NCI-H128 (cell line): Measurements from ENCODE around the gene SFT2D1.
"Not testable (repeated sequence)": the region's sequence is repeated elsewhere in the genome, so short reads cannot be mapped to it uniquely, and the experiment has no call there.

Source experiments
- DNase-seq: peaks from one replicate; lab custom pipeline; 2025; ENCODE audit not compliant: unreplicated experiment; lab: John Stamatoyannopoulos, UW

Gene SFT2D1

DNA sequence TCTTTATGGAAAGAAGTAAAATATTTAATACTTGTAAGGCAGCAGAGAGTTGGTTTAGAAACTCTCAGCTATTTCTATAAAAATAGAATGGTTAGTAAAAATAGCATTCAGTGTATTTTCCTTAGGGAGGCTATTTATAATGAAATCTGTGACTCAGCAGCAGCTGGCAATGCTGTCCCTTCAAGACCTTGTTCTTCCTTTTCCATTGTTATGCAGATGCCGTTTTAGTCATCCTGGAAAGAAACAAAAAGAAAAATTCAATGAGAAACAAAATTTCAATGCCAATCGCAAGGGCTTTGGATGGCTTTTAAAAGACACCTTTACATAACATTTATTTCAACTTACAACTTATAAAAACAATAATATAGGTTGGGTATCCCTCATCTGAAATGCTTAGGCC is 22.9 kb upstream of the SFT2D1 start:
- no peak for DNase-seq

DNA sequence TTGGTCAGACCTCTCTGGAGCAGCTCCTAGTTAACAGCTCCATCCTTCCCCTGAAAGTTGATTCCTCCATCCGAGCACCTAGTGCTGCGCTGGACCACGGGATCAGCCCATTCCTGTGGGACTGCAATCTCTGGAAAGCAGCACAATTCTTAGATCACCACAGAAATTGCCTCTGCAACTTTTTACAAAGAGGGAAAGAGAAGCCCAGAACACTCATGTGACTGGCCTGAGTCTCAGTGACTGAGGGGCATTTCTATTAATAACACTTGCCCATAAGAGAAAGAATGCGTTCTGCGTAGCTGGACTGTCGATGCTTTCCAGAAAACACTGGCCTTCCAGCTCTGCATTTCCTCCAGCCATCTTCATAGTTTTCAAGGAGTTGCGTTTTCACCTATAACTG is 22.1 kb upstream of the SFT2D1 start:
- DNase-seq = no peak

DNA sequence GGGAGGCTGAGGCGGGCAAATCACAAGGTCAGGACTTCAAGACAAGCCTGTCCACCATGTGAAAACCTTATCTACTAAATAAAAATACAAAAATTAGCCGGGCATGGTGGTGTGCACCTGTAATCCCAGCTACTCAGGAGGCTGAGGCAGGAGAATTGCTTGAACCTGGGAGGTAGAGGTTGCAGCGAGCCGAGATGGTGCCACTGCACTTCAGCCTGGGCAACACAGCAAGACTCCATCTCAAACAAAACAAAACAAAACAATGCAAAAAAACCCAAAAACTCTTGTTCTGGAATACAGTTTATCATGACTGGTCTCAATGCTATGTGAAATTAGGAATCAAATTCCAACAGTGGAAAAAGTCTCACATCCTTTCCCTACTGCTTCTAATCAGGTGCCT is 20.1 kb upstream of the SFT2D1 start:
- not testable (repeated sequence) for DNase-seq

GRCh38 chr6:166361077-166361429 is 18.7 kb upstream of the SFT2D1 start:
- DNase-seq = no peak

- no peak for DNase-seq
Observed at GRCh38 chr6:166360243-166361076, 18.1 kb upstream of the SFT2D1 start.

- DNase-seq = no peak
Observed at GRCh38 chr6:166355552-166355951, 13.2 kb upstream of the SFT2D1 start.

- no peak for DNase-seq
Observed at GRCh38 chr6:166354965-166355364, 12.6 kb upstream of the SFT2D1 start.

GRCh38 chr6:166354143-166354542 is 11.8 kb upstream of the SFT2D1 start:
- DNase-seq = no peak

GRCh38 chr6:166353507-166353906 is 11.2 kb upstream of the SFT2D1 start:
- no peak for DNase-seq

DNA sequence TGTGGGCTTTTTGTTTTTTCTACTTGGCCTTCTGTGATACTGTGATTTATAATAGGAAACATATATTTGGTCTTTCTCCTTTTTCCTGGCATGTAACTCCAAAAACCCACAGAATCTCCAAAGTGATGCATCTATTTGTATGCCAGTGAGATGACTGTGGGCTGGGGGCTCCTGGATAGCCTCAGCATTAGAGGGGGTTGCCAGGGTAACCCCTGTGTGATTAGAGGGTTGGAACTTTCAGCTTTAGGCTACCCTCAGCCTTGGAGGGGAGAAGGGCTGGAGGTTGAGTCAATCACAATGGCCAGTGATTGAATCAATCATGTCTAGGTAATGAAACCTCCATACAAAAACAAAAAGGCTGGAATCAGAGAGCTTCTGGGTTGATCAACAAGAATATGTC is 10.6 kb upstream of the SFT2D1 start:
- DNase-seq = no peak

- no peak for DNase-seq
Observed at GRCh38 chr6:166351715-166352285, 9.5 kb upstream of the SFT2D1 start.

DNA sequence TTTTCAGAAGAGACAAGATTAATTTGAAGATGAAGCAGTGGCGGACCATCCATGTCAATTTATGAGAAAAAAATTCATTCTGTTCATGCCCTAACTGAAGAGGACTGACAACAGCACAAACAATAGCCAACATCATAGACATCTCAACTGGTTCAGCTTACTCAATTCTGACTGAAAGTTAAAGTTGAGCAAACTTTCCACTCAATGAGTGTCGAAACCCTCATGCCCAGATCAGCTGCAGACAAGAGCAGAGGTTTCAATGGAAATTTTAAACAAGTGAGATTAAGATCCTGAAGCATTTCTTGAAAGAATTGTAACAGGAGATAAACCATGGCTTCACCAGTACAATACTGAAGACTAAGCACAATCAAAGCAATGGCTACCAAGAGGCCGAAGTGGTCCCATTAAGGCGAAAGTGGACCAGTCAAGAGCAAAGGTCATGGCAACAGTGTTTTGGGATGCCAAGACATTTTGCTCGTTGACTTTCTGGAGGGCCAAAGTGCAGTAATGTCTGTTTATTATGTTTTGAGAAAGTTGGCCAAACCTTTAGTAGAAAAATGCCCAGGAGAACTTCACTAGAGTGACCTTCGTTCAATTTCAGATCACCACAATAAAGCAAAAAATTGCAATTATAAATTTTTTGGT is 6.1 kb upstream of the SFT2D1 start:
- DNase-seq = no peak

- no peak for DNase-seq
Observed at GRCh38 chr6:166346965-166347364, 4.6 kb upstream of the SFT2D1 start.

GRCh38 chr6:166346449-166346848 is 4.1 kb upstream of the SFT2D1 start:
- DNase-seq = no peak

GRCh38 chr6:166345672-166346071 is 3.3 kb upstream of the SFT2D1 start:
- DNase-seq = not testable (repeated sequence)

DNA sequence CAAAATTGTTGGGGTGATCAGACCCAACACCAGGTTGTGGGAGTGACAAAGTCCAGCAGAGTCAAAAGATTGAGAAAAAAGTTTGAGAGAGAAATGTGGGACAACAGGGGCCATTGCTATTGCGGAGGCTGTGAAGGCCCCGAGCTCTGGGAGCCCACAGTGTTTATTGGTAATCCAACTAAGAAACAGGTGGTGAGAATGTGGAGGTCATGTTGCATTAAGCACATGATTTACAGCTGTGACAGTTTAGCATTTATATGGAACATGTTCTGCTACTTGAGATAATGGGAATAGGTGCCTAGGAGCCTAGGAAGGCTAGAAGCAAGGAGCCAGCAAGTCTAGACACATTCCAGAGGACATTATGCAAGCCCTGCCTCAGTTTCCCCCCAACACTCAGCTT is 2.6 kb upstream of the SFT2D1 start:
- DNase-seq = not testable (repeated sequence)

DNA sequence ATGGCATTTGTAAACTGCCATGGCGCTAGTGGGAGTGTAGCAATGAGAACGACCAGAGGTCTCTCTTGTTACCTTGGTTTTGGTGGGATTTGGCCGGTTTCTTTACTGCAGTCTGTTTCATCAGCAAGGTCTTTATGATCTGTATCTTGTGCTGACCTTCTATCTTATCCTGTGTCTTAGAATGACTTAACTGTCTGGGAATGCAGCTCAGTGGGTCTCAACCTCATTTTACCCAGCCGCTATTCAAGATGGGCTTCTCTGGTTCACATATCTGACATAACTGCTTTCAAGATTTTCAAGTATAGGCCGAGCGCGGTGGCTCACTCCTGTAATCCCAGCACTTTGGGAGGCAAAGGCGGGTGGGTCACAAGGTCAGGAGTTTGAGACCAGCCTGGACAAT is 1.9 kb upstream of the SFT2D1 start:
- no peak for DNase-seq

DNA sequence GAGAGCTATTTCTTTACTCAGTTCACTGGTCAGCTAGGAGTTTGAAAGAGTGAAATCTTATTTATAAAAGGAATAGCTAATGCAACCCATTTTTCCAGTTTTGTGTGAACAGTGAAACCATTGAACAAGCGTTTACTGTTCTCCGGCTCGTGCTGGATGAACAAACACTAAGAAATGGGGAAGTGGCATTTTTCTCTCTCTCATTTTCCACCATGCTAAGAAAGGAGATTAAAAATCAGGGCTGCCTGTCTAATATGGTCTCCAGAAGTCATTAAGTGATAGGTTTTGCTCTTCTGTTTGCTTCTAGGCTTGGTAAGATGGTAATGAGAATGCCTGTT is 774 bp upstream of the SFT2D1 start:
- DNase-seq = no peak

DNA sequence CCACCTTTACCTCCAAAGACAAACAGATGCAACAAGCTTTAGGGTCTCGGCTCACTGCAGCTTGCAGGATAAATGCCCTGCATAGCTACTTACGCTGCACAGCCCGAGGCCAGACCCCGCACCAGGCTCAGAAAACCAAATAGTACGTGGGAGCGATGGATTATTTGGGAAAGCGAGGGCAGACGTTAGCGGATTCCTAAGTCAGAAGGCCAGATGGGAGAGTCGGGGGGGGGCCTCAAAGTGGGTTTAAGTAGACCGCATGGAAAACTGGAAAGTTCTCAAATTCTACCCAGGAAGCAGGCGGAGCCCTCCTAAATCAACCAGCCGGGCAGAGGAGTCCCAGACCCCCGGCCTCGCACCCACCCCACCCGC is 382 bp downstream of the SFT2D1 start:
- DNase-seq = no peak

DNA sequence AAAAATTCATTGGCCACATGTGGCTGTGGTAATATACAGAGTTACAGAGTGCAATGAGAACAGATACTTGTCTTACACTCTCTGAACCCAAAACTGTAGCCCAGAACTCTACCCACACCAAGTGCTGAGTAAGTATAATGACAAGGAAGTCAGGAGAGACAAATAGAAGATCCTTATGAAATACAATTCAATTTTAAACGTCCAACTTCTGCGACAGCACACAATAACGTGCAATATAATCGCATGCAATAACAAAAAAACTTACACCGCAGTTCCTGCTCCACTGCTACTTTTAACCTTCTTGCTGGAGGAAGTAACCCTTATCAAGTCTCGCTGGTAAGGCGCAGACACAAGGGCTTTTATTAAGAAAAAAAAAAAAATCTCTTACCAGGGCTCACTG is 881 bp downstream of the SFT2D1 start:
- DNase-seq = no peak

- DNase-seq = no peak
Observed at GRCh38 chr6:166338854-166339253, 3.5 kb downstream of the SFT2D1 start.

DNA sequence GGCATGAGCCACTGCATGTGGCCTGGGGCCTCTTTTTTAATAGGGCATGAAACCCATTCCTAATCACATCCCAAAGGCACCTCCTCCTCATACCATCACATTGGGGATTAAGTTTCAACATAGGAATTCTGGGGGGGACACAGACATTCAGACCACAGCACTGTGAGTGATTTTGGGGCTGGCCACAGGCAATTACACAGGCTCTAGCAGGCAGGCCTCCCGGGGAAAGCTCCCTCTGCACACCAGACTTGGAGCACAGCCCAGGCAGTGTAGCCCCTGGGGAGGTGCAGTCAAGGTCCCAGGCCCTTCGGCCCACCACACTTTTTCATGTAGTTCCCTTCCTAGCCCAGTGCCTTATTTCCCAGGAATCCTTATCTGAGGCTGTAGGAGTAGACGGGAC is 5.5 kb downstream of the SFT2D1 start:
- no peak for DNase-seq
